Measurements from ENCODE around the gene MGST1.

MGST1 gene

GRCh38 chr12:16347391-16348298 is at the start of gene MGST1:
MGST1 (plus strand) TSS chr12:16347645; CDS start chr12:16354253, 6,608 bp downstream.
- no peak for DNase-seq

- DNase-seq, result no peak
These were observed 48.0 kb upstream of the MGST1 start for GRCh38 chr12:16299403-16299802.

- no peak for DNase-seq
These were observed 47.3 kb upstream of the MGST1 start for GRCh38 chr12:16300122-16300521.

DNA sequence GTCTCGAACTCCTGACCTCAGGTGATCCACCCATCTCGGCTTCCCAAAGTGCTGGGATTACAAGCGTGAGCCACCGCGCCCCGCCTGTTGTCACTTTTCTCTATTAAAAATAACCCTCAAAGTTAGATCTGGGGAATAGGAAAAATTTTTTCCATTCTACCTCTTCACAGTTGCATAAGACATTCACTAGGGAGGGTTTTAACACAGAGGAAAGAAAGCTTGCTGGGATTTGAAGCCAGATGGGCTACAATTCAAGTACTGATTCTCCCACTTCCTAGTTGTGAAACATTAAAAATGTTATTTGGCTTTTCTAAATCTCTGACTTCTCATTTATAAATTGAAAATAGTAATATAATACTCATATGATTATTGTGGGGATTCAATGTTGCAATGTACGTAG is 46.7 kb upstream of the MGST1 start:
- DNase-seq, result no peak

- no peak for DNase-seq
These were observed 43.5 kb upstream of the MGST1 start for GRCh38 chr12:16303939-16304338.

GRCh38 chr12:16307856-16308475 is 39.5 kb upstream of the MGST1 start:
- DNase-seq, result no peak

DNA sequence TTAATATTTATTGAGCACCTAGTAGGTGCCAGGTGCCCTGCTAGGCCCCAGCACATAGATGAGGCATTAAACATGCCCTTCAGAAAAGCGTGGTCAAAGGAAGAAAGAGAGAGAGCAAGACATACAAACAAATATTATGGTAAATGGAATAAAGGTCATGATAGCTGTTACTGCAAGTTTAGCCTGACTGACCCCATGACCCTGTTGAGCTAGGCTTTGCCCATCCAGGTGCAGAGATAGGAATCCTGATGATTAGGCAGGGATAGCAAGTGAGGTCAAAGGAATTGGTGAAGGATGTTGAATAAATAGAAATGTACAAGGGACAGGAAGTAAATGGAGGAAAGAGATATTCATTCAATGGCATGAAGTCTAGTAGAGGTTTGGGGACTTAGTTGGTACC is 36.5 kb upstream of the MGST1 start:
- no peak for DNase-seq

DNA sequence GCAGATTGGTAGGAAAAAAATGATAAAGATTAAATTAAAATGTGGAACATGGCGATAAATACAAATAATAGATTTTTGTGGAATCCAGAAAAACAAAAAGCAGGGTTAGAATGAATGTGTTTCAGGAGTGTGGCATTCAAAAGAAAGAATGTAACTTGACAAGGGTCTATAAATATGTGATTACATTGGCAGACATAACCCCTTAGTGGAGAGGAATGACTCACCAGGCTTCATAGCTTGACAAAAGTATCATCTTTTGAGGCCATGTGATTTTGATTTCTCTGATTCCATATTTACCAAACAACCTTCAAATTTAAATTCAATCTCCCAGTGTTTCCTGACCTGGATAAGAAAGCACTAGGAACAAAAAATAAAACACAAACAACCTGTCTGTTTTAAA is 24.4 kb upstream of the MGST1 start:
- no peak for DNase-seq

GRCh38 chr12:16323638-16324037 is 23.8 kb upstream of the MGST1 start:
- no peak for DNase-seq

DNA sequence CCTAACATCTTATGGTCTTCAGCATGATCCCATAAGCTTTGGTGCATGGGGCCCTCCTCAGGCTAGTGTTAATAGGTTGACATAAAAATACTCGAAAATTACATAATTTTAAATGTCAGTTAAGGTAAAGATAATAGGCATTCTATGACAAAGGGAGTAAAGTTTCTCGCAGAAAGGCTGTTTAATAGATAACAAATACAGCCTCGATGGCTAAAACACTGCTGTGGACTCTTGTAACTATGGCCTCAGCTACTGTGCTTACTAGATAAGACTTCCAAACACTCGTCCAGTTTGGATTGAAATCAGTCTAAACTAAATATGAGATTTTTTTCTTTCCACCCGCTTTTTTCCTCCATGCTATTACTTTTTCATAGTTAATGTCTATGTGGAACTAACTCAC is 23.2 kb upstream of the MGST1 start:
- DNase-seq, result no peak

GRCh38 chr12:16324772-16325171 is 22.7 kb upstream of the MGST1 start:
- no peak for DNase-seq

- no peak for DNase-seq
These were observed 22.0 kb upstream of the MGST1 start for GRCh38 chr12:16325426-16325825.

DNA sequence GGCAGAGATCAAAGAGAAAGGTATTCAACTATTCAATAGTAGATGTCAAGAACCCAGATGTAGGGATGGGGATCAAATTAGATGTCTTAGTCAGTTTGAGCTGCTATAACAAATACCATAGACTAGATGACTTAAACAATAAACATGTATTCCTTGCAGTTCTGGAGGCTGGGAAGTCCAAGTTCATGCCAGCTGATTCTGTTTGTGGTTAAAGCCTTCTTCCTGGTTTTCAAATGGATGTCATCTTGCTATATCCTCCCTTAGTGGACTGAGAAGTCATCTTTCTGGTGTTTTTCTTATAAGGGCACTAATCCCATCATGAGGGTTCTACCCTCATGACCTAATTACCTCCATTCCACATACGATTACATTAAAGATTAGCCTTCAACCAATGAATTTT is 19.5 kb upstream of the MGST1 start:
- DNase-seq, result no peak

- no peak for DNase-seq
These were observed 17.9 kb upstream of the MGST1 start for GRCh38 chr12:16329594-16329993.

- no peak for DNase-seq
These were observed 16.9 kb upstream of the MGST1 start for GRCh38 chr12:16330560-16330959.

GRCh38 chr12:16331998-16332397 is 15.4 kb upstream of the MGST1 start:
- DNase-seq, result no peak

DNA sequence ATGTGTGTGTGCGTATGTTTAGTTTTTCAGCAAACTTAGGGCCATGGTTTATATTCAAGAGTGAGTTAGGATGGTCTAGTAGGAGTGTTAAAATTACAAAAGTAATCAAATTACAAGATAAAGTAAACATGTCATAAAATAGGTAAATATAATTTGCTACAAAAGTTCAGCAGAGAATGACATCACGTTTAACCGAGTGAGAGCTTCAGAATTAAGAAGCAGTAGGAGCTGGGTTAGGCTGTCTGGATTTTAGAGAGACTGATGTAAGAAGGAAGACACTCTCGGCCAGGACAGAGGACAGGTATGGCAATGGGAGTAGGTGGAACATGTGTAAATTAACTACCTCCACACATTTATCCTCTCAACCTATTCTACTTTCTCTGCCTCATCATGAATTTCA is 11.6 kb upstream of the MGST1 start:
- no peak for DNase-seq

- DNase-seq, result no peak
These were observed 3.2 kb upstream of the MGST1 start for GRCh38 chr12:16344269-16344668.

- DNase-seq, result no peak
These were observed 2.3 kb upstream of the MGST1 start for GRCh38 chr12:16345105-16345504.

DNA sequence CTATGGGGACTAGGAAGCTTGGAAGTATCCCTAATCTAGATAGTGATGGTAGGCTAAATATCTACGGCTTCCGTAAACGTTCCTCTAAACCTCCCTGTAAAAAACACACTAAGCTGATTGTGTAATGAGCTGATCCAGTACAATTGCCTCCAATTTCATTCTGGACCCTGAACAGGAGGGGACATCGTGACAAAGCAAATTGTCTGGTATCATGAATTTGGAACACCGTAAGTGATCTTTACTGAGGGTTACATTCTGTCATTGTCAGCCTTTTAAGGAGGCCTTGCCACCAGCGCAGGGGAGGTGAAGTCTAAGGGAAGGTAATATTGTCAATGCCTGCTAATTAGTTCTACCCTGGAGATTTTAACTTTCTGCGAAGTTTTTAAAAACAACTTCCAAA is 487 bp upstream of the MGST1 start:
- no peak for DNase-seq

DNA sequence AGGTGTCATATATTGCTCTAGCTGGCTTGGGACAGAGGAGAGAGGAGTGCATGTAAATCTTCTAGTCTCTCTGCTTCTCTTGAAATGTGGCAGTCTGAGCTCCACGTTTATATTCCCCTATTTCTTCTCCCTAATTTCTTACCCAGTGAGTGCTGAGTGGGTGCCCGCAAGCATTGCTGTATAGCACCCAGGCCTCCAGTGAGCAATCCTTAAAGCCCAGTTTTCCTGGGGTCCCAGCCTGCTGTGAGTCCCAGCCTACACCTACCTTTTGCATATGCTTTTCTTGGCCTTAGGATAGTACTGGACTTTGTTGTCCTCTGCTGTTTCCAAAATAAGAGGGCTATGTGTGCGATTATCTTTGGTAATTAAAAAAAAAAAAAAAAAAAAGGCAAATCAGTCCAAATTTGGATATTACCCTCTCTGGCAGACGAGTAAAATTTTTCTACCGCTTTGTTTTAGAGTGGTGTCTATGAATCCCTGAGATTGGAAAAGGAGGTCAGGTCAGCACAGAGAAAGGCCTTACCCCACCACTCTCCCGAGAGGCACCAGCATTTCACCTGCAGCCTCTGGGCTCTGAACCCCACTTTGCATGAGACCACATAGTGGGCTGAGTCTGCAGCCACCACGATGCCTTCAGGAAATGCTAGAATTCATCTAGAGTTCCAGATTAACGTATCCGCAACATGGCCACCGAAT is 1.1 kb downstream of the MGST1 start:
- DNase-seq, result no peak

GRCh38 chr12:16349131-16349460 is 1.7 kb downstream of the MGST1 start:
- no peak for DNase-seq

GRCh38 chr12:16350682-16351081 is 3.2 kb downstream of the MGST1 start:
- no peak for DNase-seq

- no peak for DNase-seq
These were observed 5.0 kb downstream of the MGST1 start for GRCh38 chr12:16352481-16352880.
